Measurements from ENCODE around the gene HUS1. TPM values are rescaled to one million over a fixed set of nuclear protein-coding genes. Genes with fewer than 3 reads are reported as not detected.
"Not testable (repeated sequence)": the region's sequence is repeated elsewhere in the genome, so short reads cannot be mapped to it uniquely, and the experiment has no call there.

Gene HUS1
- total RNA-seq, 2 experiments from 2014 or later = 77.8 to 83.1 TPM

GRCh38 chr7:47932016-47932415, 47.4 kb downstream of the HUS1 start:
- no peak for ATAC-seq (ENCODE audit: poor library complexity)
- Mint-ChIP-seq H3K9me3 (no peaks in the 10 kb centered on the region), H3K27ac (no peak overlapping the region), H3K4me3 (no peak overlapping the region), H3K4me1 (ENCODE audit: low read depth) (no peaks in the 10 kb centered on the region), H3K36me3 (ENCODE audit: low read depth) (no peaks in the 10 kb centered on the region), H3K27me3 (no peaks in the 10 kb centered on the region)
- H3K27ac ChIP-seq (ENCODE audit: low read depth in 1 of 2, low read length in 2 of 2) = no peak overlapping the region
- ChIA-PET POLR2A (no interaction called here), CTCF (no interaction called here)
- no peak overlapping the region for H3K4me3 ChIP-seq (ENCODE audit: low read length)
- no peaks in the 10 kb centered on the region for H3K9me3 ChIP-seq (ENCODE audit: control insufficient read depth in 1 of 2, insufficient read depth in 1 of 2, low read length in 2 of 2)
- no peak for DNase-seq
- no peaks in the 10 kb centered on the region for H3K36me3 ChIP-seq (ENCODE audit: insufficient read depth, low read length)
- no peaks in the 10 kb centered on the region for H3K4me1 ChIP-seq (ENCODE audit: insufficient read depth, low read length)
- intact Hi-C loops (cut with DNase I, micrococcal nuclease) = no loop called here
- no peaks in the 10 kb centered on the region for H3K27me3 ChIP-seq (ENCODE audit: control insufficient read depth in 1 of 2, insufficient read depth in 2 of 2, low read length in 2 of 2)
- TF ChIP-seq CTCF (IDR thresholded peaks at IDR 0.05) = no peak

DNA sequence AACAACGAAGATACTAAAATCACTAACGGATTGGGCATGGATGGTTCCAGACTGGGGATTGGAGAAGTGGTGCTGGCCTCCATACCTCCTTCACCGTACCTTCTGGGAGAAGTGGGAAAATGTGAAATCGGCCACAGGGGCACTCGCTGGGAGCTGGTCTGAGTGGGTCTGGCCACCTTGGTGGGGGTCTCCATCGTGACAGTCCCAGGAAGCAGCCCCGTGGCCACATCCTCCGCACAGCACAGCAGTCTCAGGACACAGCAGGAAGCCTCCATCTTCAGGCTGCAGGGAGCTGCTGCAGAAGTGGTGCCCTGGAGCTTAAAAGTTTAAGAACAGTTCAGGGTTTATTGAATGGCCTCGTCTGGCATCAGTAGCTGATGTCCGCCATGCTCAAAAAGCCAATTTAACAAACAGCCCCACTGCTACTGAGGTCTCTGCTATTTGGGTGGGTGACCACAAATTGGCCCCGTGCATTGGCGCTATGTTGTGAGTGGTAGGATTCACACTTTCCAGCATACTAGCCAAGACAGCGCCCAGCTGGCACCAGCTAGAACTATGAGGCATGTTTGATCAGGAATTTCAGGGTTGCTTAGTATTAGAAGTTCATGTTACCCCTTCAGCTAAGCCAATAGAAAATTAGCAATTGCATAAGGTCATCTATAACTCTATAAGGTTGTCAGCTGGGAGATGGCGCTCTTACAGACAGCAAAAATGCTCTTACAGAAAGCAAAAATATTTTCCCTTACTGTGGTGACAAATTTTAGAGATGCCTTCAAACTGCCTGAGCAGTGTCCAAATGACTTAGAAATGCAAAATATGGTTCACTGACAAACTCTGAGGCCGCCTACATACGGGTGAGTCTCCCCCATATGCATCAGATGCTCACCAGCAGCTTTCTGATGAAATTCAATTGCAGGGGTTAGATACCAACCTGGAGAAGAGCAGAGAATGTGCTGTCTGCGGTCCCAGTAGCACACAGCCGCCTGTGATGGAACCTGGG, 48.1 kb downstream of the HUS1 start:
- TF ChIP-seq CTCF (IDR thresholded peaks at IDR 0.05) = no peak
- Mint-ChIP-seq H3K27me3 (no peaks in the 10 kb centered on the region), H3K27ac (no peak overlapping the region), H3K4me1 (ENCODE audit: low read depth) (no peaks in the 10 kb centered on the region), H3K36me3 (ENCODE audit: low read depth) (no peaks in the 10 kb centered on the region), H3K4me3 (no peak overlapping the region), H3K9me3 (no peaks in the 10 kb centered on the region)
- POLR2A ChIA-PET = no interaction called here
- H3K4me1 ChIP-seq (ENCODE audit: insufficient read depth, low read length) = no peaks in the 10 kb centered on the region
- no peaks in the 10 kb centered on the region for H3K27me3 ChIP-seq (ENCODE audit: control insufficient read depth in 1 of 2, insufficient read depth in 2 of 2, low read length in 2 of 2)
- H3K4me3 ChIP-seq (ENCODE audit: low read length) = no peak overlapping the region
- DNase-seq = no peak
- no peaks in the 10 kb centered on the region for H3K36me3 ChIP-seq (ENCODE audit: insufficient read depth, low read length)
- intact Hi-C loops (cut with DNase I, micrococcal nuclease) = no loop called here
- no peak for ATAC-seq (ENCODE audit: poor library complexity)
- no peaks in the 10 kb centered on the region for H3K9me3 ChIP-seq (ENCODE audit: control insufficient read depth in 1 of 2, insufficient read depth in 1 of 2, low read length in 2 of 2)
- H3K27ac ChIP-seq (ENCODE audit: low read depth in 1 of 2, low read length in 2 of 2) = no peak overlapping the region
- CTCF ChIA-PET = no interaction called here

GRCh38 chr7:47924266-47924665, 55.1 kb downstream of the HUS1 start:
- peaks cover 0 to 6% of the 10 kb centered on the region in 2 experiments for H3K9me3 ChIP-seq (ENCODE audit: control insufficient read depth in 1 of 2, insufficient read depth in 1 of 2, low read length in 2 of 2)
- Mint-ChIP-seq H3K36me3 (ENCODE audit: low read depth) (peaks cover 6% of the 10 kb centered on the region), H3K27ac (no peak overlapping the region), H3K27me3 (no peaks in the 10 kb centered on the region), H3K9me3 (peaks cover 5% of the 10 kb centered on the region), H3K4me3 (no peak overlapping the region), H3K4me1 (ENCODE audit: low read depth) (no peaks in the 10 kb centered on the region)
- H3K4me1 ChIP-seq (ENCODE audit: insufficient read depth, low read length) = no peaks in the 10 kb centered on the region
- ChIA-PET POLR2A (no interaction called here), CTCF (no interaction called here)
- no peak for ATAC-seq (ENCODE audit: poor library complexity)
- DNase-seq = no peak
- intact Hi-C loops (cut with DNase I, micrococcal nuclease) = no loop called here
- H3K27ac ChIP-seq (ENCODE audit: low read depth in 1 of 2, low read length in 2 of 2) = no peak overlapping the region
- no peaks in the 10 kb centered on the region for H3K27me3 ChIP-seq (ENCODE audit: control insufficient read depth in 1 of 2, insufficient read depth in 2 of 2, low read length in 2 of 2)
- TF ChIP-seq CTCF (IDR thresholded peaks at IDR 0.05) = no peak
- H3K4me3 ChIP-seq (ENCODE audit: low read length) = no peak overlapping the region
- H3K36me3 ChIP-seq (ENCODE audit: insufficient read depth, low read length) = no peaks in the 10 kb centered on the region

DNA sequence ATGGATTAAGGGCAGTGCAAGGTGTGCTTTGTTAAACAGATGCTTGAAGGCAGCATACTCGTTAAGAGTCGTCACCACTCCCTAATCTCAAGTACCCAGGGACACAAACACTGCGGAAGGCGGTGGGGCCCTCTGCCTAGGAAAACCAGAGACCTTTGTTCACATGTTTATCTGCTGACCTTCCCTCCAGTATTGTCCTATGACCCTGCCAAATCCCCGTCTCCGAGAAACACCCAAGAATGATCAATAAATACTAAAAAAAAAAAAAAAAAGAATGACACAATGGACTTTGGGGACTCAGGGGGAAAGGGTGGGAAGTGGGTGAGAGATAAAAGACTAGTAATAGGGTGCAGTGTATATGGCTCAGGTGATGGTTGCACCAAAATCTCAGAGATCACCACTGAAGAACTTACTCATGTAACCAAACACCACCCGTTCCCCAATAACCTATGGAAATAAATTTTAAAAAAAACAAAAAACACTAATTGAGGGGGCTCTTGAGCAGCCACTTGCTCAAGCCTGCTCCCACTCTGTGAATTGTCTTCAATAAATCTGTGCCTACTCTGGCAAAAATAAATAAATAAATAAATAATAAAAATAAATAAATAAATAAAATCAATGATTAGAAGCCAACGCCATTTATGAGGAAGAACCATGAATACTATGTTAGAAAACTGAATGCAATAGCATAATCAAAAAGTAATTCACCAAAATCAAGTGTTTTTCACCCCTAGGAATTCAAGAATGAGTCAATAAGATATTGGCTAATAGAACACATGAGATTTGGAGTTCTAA, 56.1 kb downstream of the HUS1 start:
- H3K4me3 Mint-ChIP-seq; DNase-seq; H3K27me3 Mint-ChIP-seq; H3K9me3 Mint-ChIP-seq; CTCF ChIA-PET; H3K27ac Mint-ChIP-seq; H3K4me3 ChIP-seq (ENCODE audit: low read length); POLR2A ChIA-PET; H3K4me1 Mint-ChIP-seq (ENCODE audit: low read depth); intact Hi-C loops (cut with DNase I, micrococcal nuclease); H3K36me3 Mint-ChIP-seq (ENCODE audit: low read depth); H3K36me3 ChIP-seq (ENCODE audit: insufficient read depth, low read length); H3K4me1 ChIP-seq (ENCODE audit: insufficient read depth, low read length); H3K9me3 ChIP-seq (ENCODE audit: control insufficient read depth in 1 of 2, insufficient read depth in 1 of 2, low read length in 2 of 2); ATAC-seq (ENCODE audit: poor library complexity); H3K27ac ChIP-seq (ENCODE audit: low read depth in 1 of 2, low read length in 2 of 2); H3K27me3 ChIP-seq (ENCODE audit: control insufficient read depth in 1 of 2, insufficient read depth in 2 of 2, low read length in 2 of 2): not testable (repeated sequence)

GRCh38 chr7:47916514-47916913, 62.9 kb downstream of the HUS1 start:
- H3K36me3 Mint-ChIP-seq (ENCODE audit: low read depth); DNase-seq; H3K4me3 ChIP-seq (ENCODE audit: low read length); H3K36me3 ChIP-seq (ENCODE audit: insufficient read depth, low read length); H3K27me3 Mint-ChIP-seq; CTCF ChIA-PET; ATAC-seq (ENCODE audit: poor library complexity); H3K27me3 ChIP-seq (ENCODE audit: control insufficient read depth in 1 of 2, insufficient read depth in 2 of 2, low read length in 2 of 2); H3K9me3 ChIP-seq (ENCODE audit: control insufficient read depth in 1 of 2, insufficient read depth in 1 of 2, low read length in 2 of 2); H3K4me1 ChIP-seq (ENCODE audit: insufficient read depth, low read length); H3K27ac Mint-ChIP-seq; POLR2A ChIA-PET; intact Hi-C loops (cut with DNase I, micrococcal nuclease); H3K27ac ChIP-seq (ENCODE audit: low read depth in 1 of 2, low read length in 2 of 2); H3K4me1 Mint-ChIP-seq (ENCODE audit: low read depth); H3K9me3 Mint-ChIP-seq; H3K4me3 Mint-ChIP-seq: not testable (repeated sequence)

Measured in CD4-positive, alpha-beta T cell (primary cell).